ENCODE results near the gene AGPAT1. TPM values are rescaled to one million over a fixed set of nuclear protein-coding genes. Genes with fewer than 3 reads are reported as not detected.
A peak's percentile ranks its signal among the peaks of the same experiment; 100 is the strongest.
"Not testable (repeated sequence)": the region's sequence is repeated elsewhere in the genome, so short reads cannot be mapped to it uniquely, and the experiment has no call there.

Gene AGPAT1
- total and polyA plus RNA-seq, 2 experiments from 2014 or later = 62.8 to 71.4 TPM

DNA sequence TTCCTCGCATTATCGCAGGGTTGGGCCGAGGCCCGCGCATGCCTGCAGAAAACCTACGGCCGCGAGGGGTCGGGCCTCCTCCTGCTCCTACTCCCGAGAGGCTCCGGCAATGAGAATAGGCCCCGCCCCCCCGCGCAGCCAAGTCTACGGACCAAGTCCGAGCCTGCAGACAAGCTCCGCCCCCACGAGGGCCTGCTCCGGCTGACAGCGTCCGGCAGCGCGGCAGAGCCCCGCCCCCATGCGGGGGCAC lies 19.7 kb upstream of the AGPAT1 start:
- Histone ChIP-seq H3K36me3 (replicated peaks; ENCODE audit: insufficient read depth, low read depth) (no peaks in the 10 kb centered on the region), H4K20me1 (ENCODE audit: insufficient read depth, poor library complexity, severe bottlenecking) (no peaks in the 10 kb centered on the region), H3K4me3 (no peak overlapping the region), H3K27ac (peak overlapping the region; percentile 100), H3K9me3 (ENCODE audit: low read depth) (no peaks in the 10 kb centered on the region), H2AFZ (no peak overlapping the region), H3K79me2 (peaks cover 3% of the 10 kb centered on the region), H3K9me2 (replicated peaks; ENCODE audit: insufficient read depth) (no peaks in the 10 kb centered on the region), H3K27me3 (no peaks in the 10 kb centered on the region), H3K4me2 (no peak overlapping the region), H3K4me1 (ENCODE audit: insufficient read depth) (peaks cover 30% of the 10 kb centered on the region)
- TF ChIP-seq, protein P1, sequence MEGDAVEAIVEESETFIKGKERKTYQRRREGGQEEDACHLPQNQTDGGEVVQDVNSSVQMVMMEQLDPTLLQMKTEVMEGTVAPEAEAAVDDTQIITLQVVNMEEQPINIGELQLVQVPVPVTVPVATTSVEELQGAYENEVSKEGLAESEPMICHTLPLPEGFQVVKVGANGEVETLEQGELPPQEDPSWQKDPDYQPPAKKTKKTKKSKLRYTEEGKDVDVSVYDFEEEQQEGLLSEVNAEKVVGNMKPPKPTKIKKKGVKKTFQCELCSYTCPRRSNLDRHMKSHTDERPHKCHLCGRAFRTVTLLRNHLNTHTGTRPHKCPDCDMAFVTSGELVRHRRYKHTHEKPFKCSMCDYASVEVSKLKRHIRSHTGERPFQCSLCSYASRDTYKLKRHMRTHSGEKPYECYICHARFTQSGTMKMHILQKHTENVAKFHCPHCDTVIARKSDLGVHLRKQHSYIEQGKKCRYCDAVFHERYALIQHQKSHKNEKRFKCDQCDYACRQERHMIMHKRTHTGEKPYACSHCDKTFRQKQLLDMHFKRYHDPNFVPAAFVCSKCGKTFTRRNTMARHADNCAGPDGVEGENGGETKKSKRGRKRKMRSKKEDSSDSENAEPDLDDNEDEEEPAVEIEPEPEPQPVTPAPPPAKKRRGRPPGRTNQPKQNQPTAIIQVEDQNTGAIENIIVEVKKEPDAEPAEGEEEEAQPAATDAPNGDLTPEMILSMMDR (IDR thresholded peaks at IDR 0.05; ENCODE audit: poor library complexity) = peak; percentile 38
- no peak for TF ChIP-seq EZH2phosphoT487 (IDR thresholded peaks at IDR 0.05; ENCODE audit: low read depth, severe bottlenecking, unreplicated experiment)
- 3% methylated on average over 23 of the region's 25 CpGs for WGBS (ENCODE audit: low lambda C conversion rate, missing lambda C conversion rate)
- peak; percentile 100 for DNase-seq (ENCODE audit: low spot score)

DNA sequence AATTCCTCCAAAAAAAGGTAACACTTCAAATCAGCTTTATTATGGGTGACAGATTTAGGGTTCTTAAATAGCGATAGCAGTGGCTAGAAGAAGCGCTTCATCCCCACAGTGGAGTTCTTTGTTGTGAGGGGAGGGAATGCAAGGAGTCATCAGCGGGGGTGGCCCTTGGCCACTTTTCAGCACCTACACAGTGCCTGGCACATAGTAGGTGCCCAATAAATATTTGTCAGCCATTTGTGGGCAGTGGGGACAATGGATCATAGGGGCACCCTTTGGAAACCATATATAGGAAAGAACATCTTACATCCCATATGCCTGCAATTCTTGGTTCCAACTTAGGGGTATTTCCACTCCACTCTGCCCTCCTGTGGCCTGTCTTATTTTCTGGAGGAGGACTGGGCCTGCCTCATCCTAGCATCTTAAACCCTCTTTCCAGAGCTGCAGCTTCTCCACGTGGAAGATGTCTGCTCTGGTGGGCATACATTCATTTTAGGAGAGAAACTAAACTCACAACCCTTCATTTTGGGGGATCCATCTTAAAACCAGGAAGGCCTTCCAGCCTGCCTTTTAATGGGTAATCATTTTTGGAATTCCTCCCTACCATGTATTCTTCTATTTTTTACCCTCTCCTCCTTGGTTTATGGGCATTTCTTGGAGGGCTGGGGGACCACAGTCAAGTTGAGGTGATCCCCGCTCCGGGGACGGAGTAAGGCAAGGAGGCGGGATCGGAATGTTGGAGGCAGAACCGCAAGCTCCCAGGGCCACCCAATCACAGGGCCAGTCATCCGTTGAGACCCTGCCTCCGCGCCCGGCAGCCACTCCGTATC lies 19.2 kb upstream of the AGPAT1 start:
- peak overlapping the region; percentile 8 for H3K4me3 ChIP-seq
- 18% methylated on average over 15 of the region's 15 CpGs for WGBS (ENCODE audit: low lambda C conversion rate, missing lambda C conversion rate)
- peaks cover 32% of the 10 kb centered on the region for H3K4me1 ChIP-seq (ENCODE audit: insufficient read depth)
- peak overlapping the region; percentile 79 for H3K4me2 ChIP-seq
- H2AFZ ChIP-seq = peak overlapping the region; percentile 4
- peak; percentile 75 for DNase-seq (ENCODE audit: low spot score)
- no peaks in the 10 kb centered on the region for H3K27me3 ChIP-seq
- TF ChIP-seq EZH2 (IDR thresholded peaks at IDR 0.05; ENCODE audit: borderline replicate concordance) (no peak), EZH2phosphoT487 (IDR thresholded peaks at IDR 0.05; ENCODE audit: low read depth, severe bottlenecking, unreplicated experiment) (no peak)
- TF ChIP-seq, protein P1 (IDR thresholded peaks at IDR 0.05; ENCODE audit: poor library complexity) = peak; percentile 63
- H3K9me3 ChIP-seq (ENCODE audit: low read depth) = no peaks in the 10 kb centered on the region
- peak overlapping the region; percentile 94 for H3K27ac ChIP-seq
- peaks cover 3% of the 10 kb centered on the region for H3K79me2 ChIP-seq
- H3K9me2 ChIP-seq (replicated peaks; ENCODE audit: insufficient read depth) = no peaks in the 10 kb centered on the region
- H3K36me3 ChIP-seq (replicated peaks; ENCODE audit: insufficient read depth, low read depth) = no peaks in the 10 kb centered on the region
- no peaks in the 10 kb centered on the region for H4K20me1 ChIP-seq (ENCODE audit: insufficient read depth, poor library complexity, severe bottlenecking)

DNA sequence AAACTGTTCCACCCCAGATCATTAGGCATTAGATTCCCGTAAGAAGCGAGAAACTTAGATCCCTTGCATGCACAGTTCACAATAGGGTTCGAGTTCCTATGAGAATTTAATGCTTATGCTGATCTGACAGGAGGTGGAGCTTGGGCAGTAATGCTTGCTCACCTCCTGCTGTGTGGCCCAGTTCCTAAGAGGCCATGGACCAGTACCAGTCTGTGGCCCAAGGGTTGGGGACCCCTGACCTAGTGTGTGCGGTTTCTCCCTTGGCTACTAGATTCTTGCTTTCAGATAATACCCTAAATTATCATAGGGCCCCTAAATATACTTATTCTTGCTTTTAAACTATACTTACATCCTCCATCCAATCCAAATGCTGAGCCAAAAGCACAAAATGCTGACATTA lies 18.5 kb upstream of the AGPAT1 start:
- no peaks in the 10 kb centered on the region for H4K20me1 ChIP-seq (ENCODE audit: insufficient read depth, poor library complexity, severe bottlenecking)
- H3K36me3 ChIP-seq (replicated peaks; ENCODE audit: insufficient read depth, low read depth) = no peaks in the 10 kb centered on the region
- no peak for TF ChIP-seq EZH2 (IDR thresholded peaks at IDR 0.05; ENCODE audit: borderline replicate concordance)
- TF ChIP-seq EZH2phosphoT487 (IDR thresholded peaks at IDR 0.05; ENCODE audit: low read depth, severe bottlenecking, unreplicated experiment) = no peak
- TF ChIP-seq, protein P1 (IDR thresholded peaks at IDR 0.05; ENCODE audit: poor library complexity) = no peak
- H3K9me3 ChIP-seq (ENCODE audit: low read depth) = no peaks in the 10 kb centered on the region
- peaks cover 32% of the 10 kb centered on the region for H3K4me1 ChIP-seq (ENCODE audit: insufficient read depth)
- H3K27me3 ChIP-seq = no peaks in the 10 kb centered on the region
- H3K9me2 ChIP-seq (replicated peaks; ENCODE audit: insufficient read depth) = no peaks in the 10 kb centered on the region
- peaks cover 8% of the 10 kb centered on the region for H3K79me2 ChIP-seq
- no peak overlapping the region for H2AFZ ChIP-seq
- H3K27ac ChIP-seq = peak overlapping the region; percentile 94
- no peak for DNase-seq (ENCODE audit: low spot score)
- WGBS (ENCODE audit: low lambda C conversion rate, missing lambda C conversion rate) = 96% methylated on average over 4 of the region's 4 CpGs
- H3K4me2 ChIP-seq = peak overlapping the region; percentile 79
- no peak overlapping the region for H3K4me3 ChIP-seq

DNA sequence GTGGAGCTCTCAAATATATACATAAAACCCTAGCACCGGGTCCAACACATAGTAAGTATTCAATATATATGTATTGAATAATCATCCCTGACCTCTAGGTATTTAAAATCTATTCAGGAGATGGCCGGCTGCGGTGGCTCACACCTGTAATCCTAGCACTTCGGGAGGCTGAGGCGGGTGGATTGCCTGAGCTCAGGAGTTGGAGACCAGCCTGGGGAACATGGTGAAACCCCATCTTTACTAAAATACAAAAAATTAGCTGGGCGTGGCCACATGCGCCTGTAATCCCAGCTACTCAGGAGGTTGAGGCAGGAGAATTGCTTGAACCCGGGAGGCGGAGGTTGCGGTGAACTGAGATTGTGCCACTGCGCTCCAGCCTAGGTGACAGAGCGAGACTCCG lies 17.2 kb upstream of the AGPAT1 start:
- not testable (repeated sequence) for H2AFZ ChIP-seq; DNase-seq (ENCODE audit: low spot score); H3K9me3 ChIP-seq (ENCODE audit: low read depth); H3K9me2 ChIP-seq (replicated peaks; ENCODE audit: insufficient read depth); H4K20me1 ChIP-seq (ENCODE audit: insufficient read depth, poor library complexity, severe bottlenecking); H3K36me3 ChIP-seq (replicated peaks; ENCODE audit: insufficient read depth, low read depth); H3K4me3 ChIP-seq; H3K27me3 ChIP-seq
- Histone ChIP-seq H3K79me2 (peaks cover 21% of the 10 kb centered on the region), H3K4me1 (ENCODE audit: insufficient read depth) (peaks cover 32% of the 10 kb centered on the region), H3K27ac (peak overlapping the region; percentile 71), H3K4me2 (peak overlapping the region; percentile 41)
- WGBS (ENCODE audit: low lambda C conversion rate, missing lambda C conversion rate) = 87% methylated on average over 13 of the region's 13 CpGs
